ENCODE data around the gene GID8. TPM values are rescaled to one million over a fixed set of nuclear protein-coding genes. Genes with fewer than 3 reads are reported as not detected.

Gene GID8
- total and polyA plus RNA-seq, 2 of the 13 experiments (the other 11 are each of a cell fraction or from before 2014, with no cell fraction given): 39.6 to 59.8 TPM

GRCh38 chr20:62920039-62920645, 17.8 kb upstream of the GID8 start (continued):
- TF ChIP-seq FUBP1 (CRISPR knock-in tag; IDR thresholded peaks at IDR 0.05; ENCODE audit: borderline replicate concordance): peak; percentile 33; the same call in 1 of the 2 replicates
- no peak for TF ChIP-seq SETDB1 (CRISPR knock-in tag; IDR thresholded peaks at IDR 0.05; ENCODE audit: borderline replicate concordance)

DNA sequence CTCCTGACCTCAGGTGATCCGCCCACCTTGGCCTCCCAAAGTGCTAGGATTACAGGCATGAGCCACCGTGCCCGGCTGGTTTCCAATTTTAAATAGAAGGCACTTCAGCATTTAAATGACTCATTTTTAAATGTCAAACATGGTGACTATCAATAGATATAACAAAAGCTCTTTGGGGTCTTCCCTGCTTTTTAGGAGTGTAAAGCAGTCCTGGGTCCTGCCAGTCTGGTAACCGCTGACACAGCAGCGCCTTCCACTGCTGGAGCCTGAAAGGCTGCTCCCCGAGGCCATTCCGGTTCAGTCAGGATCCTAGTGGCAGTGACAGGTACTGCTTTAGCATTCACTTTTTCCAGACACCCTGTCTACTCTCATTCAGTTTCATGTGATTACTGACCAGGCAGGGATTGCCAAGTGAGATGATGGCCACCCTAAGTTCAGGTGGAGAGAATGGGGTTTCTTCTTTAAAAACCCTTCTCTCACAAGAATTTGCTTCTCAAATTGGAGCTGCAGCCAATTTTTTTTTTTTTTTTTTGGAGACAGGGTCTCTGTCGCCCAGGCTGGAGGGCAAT, 16.7 kb upstream of the GID8 start:
- CTCF ChIA-PET (ENCODE audit: low intra/inter-chr PET ratio, low total read pairs): interaction anchor here (0.8 to 2.2 kb wide), 3 partner anchors 14 to 27 kb away, joined by 4 to 17 read pairs (median 13); no protein-coding TSS in a partner anchor
- intact Hi-C loops (cut with micrococcal nuclease; ENCODE audit: unreplicated experiment): loop anchor here (1.0 kb wide), 2 partner anchors 21 to 46 kb away; no protein-coding TSS in a partner anchor
- TF ChIP-seq RXRB (CRISPR knock-in tag; IDR thresholded peaks at IDR 0.05; ENCODE audit: borderline replicate concordance): peak; percentile 72; the same call in 1 of the 2 replicates
- peak; percentile 66; the same call in 1 of the 2 replicates for TF ChIP-seq TARDBP (CRISPR knock-in tag; IDR thresholded peaks at IDR 0.05)
- peak; percentile 88 for TF ChIP-seq ZNF574 (CRISPR knock-in tag; IDR thresholded peaks at IDR 0.05)
- TF ChIP-seq HMG20A (CRISPR knock-in tag; IDR thresholded peaks at IDR 0.05; ENCODE audit: borderline replicate concordance): no peak
- TF ChIP-seq, protein P1, sequence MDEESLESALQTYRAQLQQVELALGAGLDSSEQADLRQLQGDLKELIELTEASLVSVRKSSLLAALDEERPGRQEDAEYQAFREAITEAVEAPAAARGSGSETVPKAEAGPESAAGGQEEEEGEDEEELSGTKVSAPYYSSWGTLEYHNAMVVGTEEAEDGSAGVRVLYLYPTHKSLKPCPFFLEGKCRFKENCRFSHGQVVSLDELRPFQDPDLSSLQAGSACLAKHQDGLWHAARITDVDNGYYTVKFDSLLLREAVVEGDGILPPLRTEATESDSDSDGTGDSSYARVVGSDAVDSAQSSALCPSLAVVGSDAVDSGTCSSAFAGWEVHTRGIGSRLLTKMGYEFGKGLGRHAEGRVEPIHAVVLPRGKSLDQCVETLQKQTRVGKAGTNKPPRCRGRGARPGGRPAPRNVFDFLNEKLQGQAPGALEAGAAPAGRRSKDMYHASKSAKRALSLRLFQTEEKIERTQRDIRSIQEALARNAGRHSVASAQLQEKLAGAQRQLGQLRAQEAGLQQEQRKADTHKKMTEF (CRISPR knock-in tag; IDR thresholded peaks at IDR 0.05): peak; percentile 68; the same call in 1 of the 2 replicates
- TF ChIP-seq ZNF569 (CRISPR knock-in tag; IDR thresholded peaks at IDR 0.05; ENCODE audit: borderline replicate concordance): no peak
- TF ChIP-seq, protein P2, sequence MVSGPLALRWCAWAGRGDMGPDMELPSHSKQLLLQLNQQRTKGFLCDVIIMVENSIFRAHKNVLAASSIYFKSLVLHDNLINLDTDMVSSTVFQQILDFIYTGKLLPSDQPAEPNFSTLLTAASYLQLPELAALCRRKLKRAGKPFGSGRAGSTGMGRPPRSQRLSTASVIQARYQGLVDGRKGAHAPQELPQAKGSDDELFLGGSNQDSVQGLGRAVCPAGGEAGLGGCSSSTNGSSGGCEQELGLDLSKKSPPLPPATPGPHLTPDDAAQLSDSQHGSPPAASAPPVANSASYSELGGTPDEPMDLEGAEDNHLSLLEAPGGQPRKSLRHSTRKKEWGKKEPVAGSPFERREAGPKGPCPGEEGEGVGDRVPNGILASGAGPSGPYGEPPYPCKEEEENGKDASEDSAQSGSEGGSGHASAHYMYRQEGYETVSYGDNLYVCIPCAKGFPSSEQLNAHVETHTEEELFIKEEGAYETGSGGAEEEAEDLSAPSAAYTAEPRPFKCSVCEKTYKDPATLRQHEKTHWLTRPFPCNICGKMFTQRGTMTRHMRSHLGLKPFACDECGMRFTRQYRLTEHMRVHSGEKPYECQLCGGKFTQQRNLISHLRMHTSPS (CRISPR knock-in tag; IDR thresholded peaks at IDR 0.05; ENCODE audit: low read depth): no peak
- TF ChIP-seq, protein P3, sequence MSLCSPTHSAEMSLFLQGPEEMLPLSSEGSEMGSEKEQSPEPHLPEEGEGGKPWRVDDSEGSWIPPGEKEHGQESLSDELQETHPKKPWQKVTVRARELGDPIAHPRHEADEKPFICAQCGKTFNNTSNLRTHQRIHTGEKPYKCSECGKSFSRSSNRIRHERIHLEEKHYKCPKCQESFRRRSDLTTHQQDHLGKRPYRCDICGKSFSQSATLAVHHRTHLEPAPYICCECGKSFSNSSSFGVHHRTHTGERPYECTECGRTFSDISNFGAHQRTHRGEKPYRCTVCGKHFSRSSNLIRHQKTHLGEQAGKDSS (CRISPR knock-in tag; IDR thresholded peaks at IDR 0.05; ENCODE audit: borderline replicate concordance, low read depth): no peak; the same call in 1 of the 2 replicates
- no peak for TF ChIP-seq ZNF143 (CRISPR knock-in tag; IDR thresholded peaks at IDR 0.05)

More for the DNA sequence above, 16.7 kb upstream of the GID8 start:
- Histone ChIP-seq H3K9me3 (ENCODE audit: low read length) (no peaks in the 10 kb centered on the region), H3K4me2 (ENCODE audit: low read depth, low read length) (peak overlapping the region; percentile 48), H3K27ac (ENCODE audit: extremely low read length, insufficient read depth, low read length) (peak overlapping the region; percentile 9), H3K79me2 (ENCODE audit: insufficient read depth, low read length) (peaks cover 100% of the 10 kb centered on the region), H3K27me3 (ENCODE audit: control insufficient read depth in 1 of 2, insufficient read depth in 2 of 2, low read length in 2 of 2) (peaks cover 0 to 5% of the 10 kb centered on the region in 2 experiments; a peak in 1 of 5 replicates), H3K9ac (ENCODE audit: insufficient read depth, low read depth, low read length) (no peak overlapping the region), H2AFZ (ENCODE audit: low read length) (no peak overlapping the region), H3K36me3 (replicated peaks in 1 of 2; ENCODE audit: control insufficient read depth in 1 of 2, insufficient read depth in 2 of 2, low read length in 2 of 2) (peaks cover 0 to 6% of the 10 kb centered on the region in 2 experiments; a peak in 1 of 5 replicates), H4K20me1 (ENCODE audit: insufficient read depth, low read length) (peaks cover 80% of the 10 kb centered on the region), H3K4me1 (ENCODE audit: insufficient read depth, low read length) (peaks cover 75% of the 10 kb centered on the region), H3K4me3 (replicated peaks in 1 of 3; ENCODE audit: insufficient read depth in 1 of 3, low read depth in 2 of 3, low read length in 3 of 3) (no peak overlapping the region)
- DNase-seq (ENCODE audit: low spot score) (peak; percentile 88), ATAC-seq (peak; percentile 72), FAIRE-seq (peak; percentile 56)
- POLR2A ChIA-PET: interaction anchor here (1.9 kb wide), 1 partner anchor 34 kb away, joined by 6 read pairs; no protein-coding TSS in a partner anchor
- 46% methylated on average over 8 of the region's 8 CpGs for WGBS (ENCODE audit: low lambda C conversion rate)
- in situ Hi-C loops (cut with HindIII; ENCODE audit: extremely low pct_ligation_motif_present, low pct_unique_long_range_greater_than_20kb): no loop called here
- BruUV-seq (replicated peaks): no TSS peak
